HG02840 (cell line): ENCODE data around the gene SLC26A8.
"Not testable (repeated sequence)": the region's sequence is repeated elsewhere in the genome, so short reads cannot be mapped to it uniquely, and the experiment has no call there.

Experiments
- ATAC-seq: cut with Tn5 transposase; IDR thresholded peaks from one replicate; pipeline ENCODE4 v1.9.1; 2021; ENCODE audit warnings: mild to moderate bottlenecking, moderate library complexity, moderate number of reproducible peaks; ENCODE audit not compliant: unreplicated experiment, low FRiP score

SLC26A8 gene

GRCh38 chr6:35919827-35920751, 104.4 kb downstream of the SLC26A8 start:
- ATAC-seq: peak; percentile 39

GRCh38 chr6:35919085-35919826, 105.2 kb downstream of the SLC26A8 start:
- ATAC-seq: no peak

DNA sequence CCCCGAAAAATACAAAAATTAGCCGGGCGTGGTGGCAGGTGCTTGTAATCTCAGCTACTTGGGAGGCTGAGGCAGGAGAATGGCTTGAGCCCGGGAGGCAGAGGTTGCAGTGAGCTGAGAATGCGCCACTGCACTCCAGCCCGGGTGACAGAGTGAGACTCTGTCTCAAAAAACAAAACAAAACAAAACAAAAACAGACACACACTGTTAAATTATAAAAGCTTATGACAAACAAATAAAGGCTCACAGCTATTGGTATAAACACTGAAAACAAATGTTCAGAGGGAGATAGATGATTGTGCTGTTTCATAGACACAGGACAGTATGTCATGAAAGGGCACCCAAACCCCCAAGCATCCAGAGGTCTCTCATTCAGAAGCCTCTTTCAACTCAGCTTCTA, 107.5 kb downstream of the SLC26A8 start:
- ATAC-seq: not testable (repeated sequence)

- ATAC-seq: no peak
These were observed 108.4 kb downstream of the SLC26A8 start for GRCh38 chr6:35916056-35916455.

- ATAC-seq: no peak
These were observed 109.9 kb downstream of the SLC26A8 start for GRCh38 chr6:35914536-35914935.

DNA sequence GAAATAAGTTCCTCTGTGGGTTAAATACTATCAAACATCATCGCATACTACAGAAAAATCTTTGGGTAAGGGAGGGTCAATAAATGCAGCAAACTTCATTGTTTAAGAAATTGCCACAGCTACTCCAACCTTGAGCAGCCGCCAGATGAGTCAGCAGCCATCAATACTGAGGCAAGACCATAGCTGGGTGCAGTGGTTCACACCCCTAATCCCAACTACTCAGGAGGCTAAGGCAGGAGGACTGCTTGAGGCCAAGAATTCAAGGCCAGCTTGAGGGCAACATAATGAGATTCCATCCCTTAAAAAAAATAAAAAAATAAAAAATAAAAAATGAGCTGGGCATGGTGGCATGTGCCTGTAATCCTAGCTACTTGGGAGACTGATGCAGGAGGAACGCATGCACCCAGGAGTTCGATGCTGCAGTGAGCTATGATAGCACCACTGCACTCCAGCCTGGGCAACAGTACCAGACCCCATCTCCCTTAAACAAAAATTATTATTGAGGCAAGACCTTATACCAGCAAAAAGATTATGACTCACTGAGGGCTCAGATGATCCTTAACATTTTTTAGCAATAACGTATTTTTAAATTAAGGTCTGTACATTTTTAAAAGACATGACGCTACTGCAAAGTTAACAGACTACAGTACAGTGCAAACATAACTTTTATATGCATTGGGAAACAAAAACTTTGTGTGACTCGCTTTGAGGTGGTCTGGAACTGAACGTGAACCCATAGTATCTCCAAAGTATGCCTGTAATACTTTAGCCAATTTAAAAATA, 112.4 kb downstream of the SLC26A8 start:
- ATAC-seq: no peak

- not testable (repeated sequence) for ATAC-seq
These were observed 114.9 kb downstream of the SLC26A8 start for GRCh38 chr6:35909571-35909970.

DNA sequence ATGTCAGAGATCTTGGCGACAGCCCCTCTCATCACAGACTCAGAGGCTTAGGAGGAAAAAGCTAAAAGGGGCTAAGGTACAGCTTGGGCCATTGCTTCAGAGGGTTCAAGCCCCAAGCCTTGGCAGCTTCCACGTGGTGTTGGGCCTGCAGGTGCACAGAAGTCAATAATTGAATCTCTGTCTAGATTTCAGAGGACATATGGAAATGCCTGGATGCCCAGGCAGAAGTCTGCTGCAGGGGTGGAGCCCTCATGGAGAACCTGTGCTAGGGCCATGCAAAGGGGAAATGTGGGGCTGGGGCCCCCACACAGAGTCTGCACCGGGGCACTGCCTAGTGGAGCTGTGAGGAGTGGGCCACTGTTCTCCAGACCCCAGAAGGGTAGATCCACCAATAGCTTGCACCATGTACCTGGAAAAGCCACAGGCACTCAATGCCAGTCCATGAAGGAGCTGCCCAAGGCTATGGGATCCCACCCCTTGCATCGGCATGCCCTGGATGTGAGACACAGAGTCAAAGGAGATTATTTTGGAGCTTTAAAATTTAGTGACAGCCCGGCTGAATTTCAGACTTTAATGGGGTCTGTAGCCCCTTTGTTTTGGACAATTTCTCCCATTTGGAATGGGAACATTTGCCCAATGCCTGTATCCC, 115.6 kb downstream of the SLC26A8 start:
- not testable (repeated sequence) for ATAC-seq

DNA sequence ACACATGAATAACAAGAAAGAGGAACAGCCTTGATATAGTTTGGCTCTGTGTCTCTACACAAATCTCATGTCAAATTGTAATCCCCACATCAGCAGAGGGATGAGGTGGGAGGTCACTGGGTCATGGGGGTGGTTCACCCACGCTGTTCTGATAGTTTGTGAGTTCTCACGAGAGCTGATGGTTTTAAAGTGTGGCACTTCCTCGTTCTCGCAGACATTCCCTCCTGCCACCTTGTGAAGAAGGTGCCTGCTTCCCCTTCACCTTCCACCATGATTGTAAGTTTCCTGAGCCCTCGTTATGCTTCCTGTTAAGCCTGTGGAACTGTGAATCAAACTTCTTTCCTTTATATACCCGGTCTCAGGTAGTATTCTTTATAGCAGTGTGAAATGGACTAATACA, 116.7 kb downstream of the SLC26A8 start:
- ATAC-seq: no peak

GRCh38 chr6:35906499-35906846, 118.0 kb downstream of the SLC26A8 start:
- no peak for ATAC-seq

DNA sequence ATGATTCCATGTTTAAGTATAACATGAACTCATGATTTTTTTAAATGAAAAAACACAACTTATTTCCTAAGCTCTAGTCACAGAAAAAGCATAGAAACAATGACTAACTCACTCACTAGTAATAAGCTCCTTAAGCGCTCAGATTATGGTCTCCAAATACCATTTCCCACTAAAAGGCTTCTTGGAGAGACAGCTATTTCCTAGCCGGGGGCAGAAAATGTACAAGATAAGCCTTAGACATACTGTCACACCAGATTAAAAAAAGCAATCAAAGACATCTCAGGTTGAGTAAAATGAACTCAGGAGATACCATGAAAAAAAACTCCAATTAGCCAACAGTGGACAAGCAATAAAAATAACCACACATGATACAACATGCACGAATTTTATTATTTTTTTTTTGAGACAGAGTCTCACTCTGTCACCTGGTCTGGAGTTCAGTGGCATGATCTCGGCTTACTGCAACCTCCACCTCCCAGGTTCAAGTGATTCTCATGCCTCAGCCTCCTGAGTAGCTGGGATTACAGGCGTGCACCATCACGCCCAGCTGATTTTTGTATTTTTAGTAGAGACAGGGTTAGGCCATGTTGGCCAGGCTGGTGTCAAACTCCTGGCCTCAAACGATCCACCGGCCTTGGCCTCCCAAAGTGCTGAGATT, 118.5 kb downstream of the SLC26A8 start:
- no peak for ATAC-seq

- no peak for ATAC-seq
These were observed 119.2 kb downstream of the SLC26A8 start for GRCh38 chr6:35905141-35905785.

DNA sequence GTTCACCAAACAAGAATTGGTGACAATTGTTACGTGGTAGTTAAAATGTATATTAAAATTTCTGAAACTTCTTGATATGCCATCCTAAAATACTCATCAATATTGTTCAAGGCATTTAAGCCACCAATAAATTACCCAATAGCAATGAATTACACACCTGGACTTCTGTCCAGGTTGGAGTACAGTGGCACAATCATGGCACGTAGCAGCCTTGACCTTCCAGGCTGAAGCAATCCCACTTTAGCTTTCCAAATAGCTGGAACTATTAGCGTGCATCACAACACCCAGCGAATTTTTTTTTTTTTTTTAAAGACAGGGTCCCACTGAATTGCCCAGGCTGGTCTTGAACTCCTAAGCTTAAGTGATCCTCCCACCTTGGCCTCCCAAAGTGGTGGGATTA, 120.8 kb downstream of the SLC26A8 start:
- no peak for ATAC-seq

DNA sequence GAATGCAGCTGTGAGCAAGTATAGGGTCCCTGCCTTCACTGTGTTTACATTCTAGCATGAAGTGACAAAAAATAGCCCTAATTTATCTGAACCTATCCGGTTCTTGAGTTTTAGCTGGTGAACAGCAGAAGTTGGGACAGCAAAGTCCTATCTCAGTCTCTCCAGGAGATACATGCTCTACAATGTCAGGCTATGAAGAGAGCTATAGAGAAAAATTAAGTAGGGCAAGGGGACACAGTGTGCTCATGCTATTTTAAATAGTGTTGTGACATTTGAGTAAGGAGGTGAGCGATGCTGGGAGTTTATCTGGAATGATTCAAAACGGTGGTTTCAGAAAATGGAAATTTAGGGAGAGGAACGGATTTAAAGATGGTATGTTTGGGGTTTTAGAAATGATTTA, 124.0 kb downstream of the SLC26A8 start:
- ATAC-seq: no peak

DNA sequence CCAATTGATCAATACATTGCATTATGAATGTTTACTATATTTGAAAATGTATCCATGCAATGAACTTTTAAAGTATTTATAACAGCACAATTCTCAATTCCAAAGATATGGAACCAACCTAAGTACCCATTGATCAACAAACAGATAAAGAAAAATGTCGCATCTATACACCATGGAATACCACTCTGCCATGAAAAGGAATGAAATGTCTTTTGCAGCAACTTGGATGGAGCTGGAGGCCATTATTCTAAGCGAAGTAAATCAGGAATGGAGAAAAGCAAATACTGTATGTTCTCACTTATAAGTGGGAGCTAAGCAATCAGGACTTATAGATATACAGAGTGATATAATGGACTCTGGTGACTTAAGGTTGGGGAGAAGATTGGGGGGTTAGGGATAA, 126.4 kb downstream of the SLC26A8 start:
- ATAC-seq: no peak

DNA sequence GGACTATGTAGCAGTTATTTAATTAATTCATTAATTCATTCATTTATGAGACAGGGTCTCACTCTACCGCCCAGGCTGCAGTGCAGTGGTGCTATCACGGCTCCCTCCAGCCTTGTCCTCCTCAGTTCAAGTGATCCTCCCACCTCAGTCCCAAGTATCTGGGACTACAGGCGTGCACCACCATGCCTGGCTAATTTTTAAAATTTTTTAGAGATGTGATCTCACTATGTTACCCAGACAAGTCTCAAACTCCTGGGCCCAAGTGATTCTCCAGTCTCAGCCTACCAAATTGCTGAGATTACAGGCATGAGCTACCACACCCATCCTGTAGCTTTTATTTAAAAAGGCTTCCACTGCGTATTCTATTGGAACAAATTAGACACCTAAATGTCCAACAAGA, 127.0 kb downstream of the SLC26A8 start:
- ATAC-seq: no peak

DNA sequence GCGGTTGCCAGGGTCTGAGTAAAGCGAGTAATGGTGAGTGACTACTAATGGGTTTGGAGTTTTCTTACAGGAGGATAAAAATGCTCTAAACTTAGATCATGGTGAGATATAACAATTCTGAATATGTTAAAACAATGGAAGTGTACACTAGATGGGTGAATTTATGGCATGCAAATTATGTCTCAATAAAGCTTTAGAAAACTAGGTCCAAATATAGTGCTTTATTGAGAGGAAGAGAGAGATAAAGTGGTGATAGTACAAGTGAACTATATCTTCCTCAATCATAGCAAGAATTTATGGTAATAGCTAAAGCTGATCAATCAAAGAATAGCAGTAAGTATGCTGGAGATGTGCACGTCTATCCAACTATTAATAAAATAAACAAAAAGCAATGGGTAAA, 127.4 kb downstream of the SLC26A8 start:
- no peak for ATAC-seq

- ATAC-seq: no peak
These were observed 128.2 kb downstream of the SLC26A8 start for GRCh38 chr6:35896228-35896627.

GRCh38 chr6:35895560-35895959, 128.9 kb downstream of the SLC26A8 start:
- no peak for ATAC-seq
